LNCAP (cell line): ENCODE data around the gene MASP1.

ENCODE experiments used
- CTCF ChIP-seq: fragments of 450-650 bp; IDR thresholded peaks from 2 replicates; pipeline ENCODE4 v1.5.1; 2017; ENCODE audit warnings: mild to moderate bottlenecking

Gene MASP1

GRCh38 chr3:187208159-187208558, 83.4 kb downstream of the MASP1 start:
- TF ChIP-seq CTCF = no peak

GRCh38 chr3:187207624-187208023, 83.9 kb downstream of the MASP1 start:
- TF ChIP-seq CTCF = no peak

- TF ChIP-seq CTCF = no peak
Measured at GRCh38 chr3:187207062-187207461, 84.5 kb downstream of the MASP1 start.

- no peak for TF ChIP-seq CTCF
Measured at GRCh38 chr3:187205683-187206082, 85.9 kb downstream of the MASP1 start.

GRCh38 chr3:187198490-187198889, 93.0 kb downstream of the MASP1 start:
- no peak for TF ChIP-seq CTCF

GRCh38 chr3:187197335-187197649, 94.2 kb downstream of the MASP1 start, which contains the start of gene RTP1:
RTP1 (plus strand) TSS chr3:187197486; CDS start chr3:187197516, 30 bp downstream.
- no peak for TF ChIP-seq CTCF

GRCh38 chr3:187196573-187197334, 94.8 kb downstream of the MASP1 start:
- no peak for TF ChIP-seq CTCF

- no peak for TF ChIP-seq CTCF
Measured at GRCh38 chr3:187193181-187193580, 98.4 kb downstream of the MASP1 start.
